Measurements from ENCODE around the gene C1QTNF6. TPM values are rescaled to one million over a fixed set of nuclear protein-coding genes. Genes with fewer than 3 reads are reported as not detected.

C1QTNF6 gene
- 23.7 and 26.2 TPM in 2 replicates for total RNA-seq (2013; cell fraction: nucleolus; rRNA removed)
- total RNA-seq (2014; rRNA removed) (1.1 and 1.3 TPM in 2 replicates), total RNA-seq (2014; rRNA removed; fragmentation: Illumina TruSeq; extraction: Trizol) (1.6 and 1.7 TPM in 2 replicates), total RNA-seq (2021) (2.1 and 2.4 TPM in 2 replicates), polyA plus RNA-seq (2011; rRNA removed) (3.9 and 4.1 TPM in 2 replicates), polyA plus RNA-seq (2014; fragmentation: Illumina TruSeq; extraction: Trizol) (1.1 and 1.5 TPM in 2 replicates), polyA plus RNA-seq (2014; fragmentation: Nextera tagmentation; extraction: Ambion mirVana) (under 1 TPM; 0.16 to 0.18 TPM), polyA plus RNA-seq (2014; rRNA removed) (2.5 and 2.7 TPM in 2 replicates), polyA plus RNA-seq (2016; fragmentation: Nextera tagmentation; extraction: Ambion mirVana) (1 to 10 TPM in 1 of 2 experiments, under 1 TPM in 1; 0.99 to 1.1 TPM), polyA minus RNA-seq (2011; rRNA and poly(A)+ RNA removed) (5.9 and 8.9 TPM in 2 replicates), Bru-seq, nascent RNA (percentile 51 among the genes with signal in this experiment), BruChase-seq, experiment 1, labeled RNA remaining after a 6-hour chase (percentile 50 among the genes with signal in this experiment), BruChase-seq, experiment 2, labeled RNA remaining after a 2-hour chase (percentile 49 among the genes with signal in this experiment)
- polyA plus RNA-seq (2011; ENCODE audit: low read depth), result 2.3 TPM
- 4.7 and 5.2 TPM in 2 replicates for polyA plus RNA-seq (2011; cell fraction: cytosol; rRNA removed)
- polyA plus RNA-seq (2011; cell fraction: nucleus; rRNA removed), result 23.6 and 35.1 TPM in 2 replicates
- polyA plus RNA-seq (2012), result 3.4 and 3.7 TPM in 2 replicates
- polyA minus RNA-seq (2011; cell fraction: cytosol; rRNA and poly(A)+ RNA removed), result 2.8 and 4.1 TPM in 2 replicates
- 14.0 and 16.0 TPM in 2 replicates for polyA minus RNA-seq (2011; cell fraction: nucleus; rRNA and poly(A)+ RNA removed)
- long read RNA-seq, experiment 1, result 0 reads
- long read RNA-seq, experiment 2, result 0 reads

GRCh38 chr22:37187891-37188761, at the start of gene C1QTNF6:
Gene C1QTNF6 (minus strand): TSS chr22:37188247. CDS start chr22:37188213, 34 bp downstream.
- TF ChIP-seq CREM (IDR thresholded peaks at IDR 0.05; ENCODE audit: low read depth) (no peak), NFXL1 (IDR thresholded peaks at IDR 0.05; ENCODE audit: borderline replicate concordance) (no peak), KDM1A (IDR thresholded peaks at IDR 0.05; ENCODE audit: borderline replicate concordance) (no peak), TARDBP (IDR thresholded peaks at IDR 0.05; ENCODE audit: borderline replicate concordance) (no peak), NR2C2 (IDR thresholded peaks at IDR 0.05; ENCODE audit: borderline replicate concordance, control insufficient read depth, insufficient read length, low read depth) (no peak), MTA3 (IDR thresholded peaks at IDR 0.05; ENCODE audit: borderline replicate concordance, low read length) (no peak), ATF2 (IDR thresholded peaks at IDR 0.05; ENCODE audit: low read length) (no peak), CTCF (IDR thresholded peaks at IDR 0.05 in 2 of 3, conservative IDR thresholded peaks at IDR 0.05 in 1 of 3; ENCODE audit: control insufficient read depth in 2 of 3, extremely low read depth in 1 of 3, insufficient read depth in 1 of 3, low read depth in 3 of 3, low read length in 3 of 3) (no peak), NFYB (IDR thresholded peaks at IDR 0.05; ENCODE audit: insufficient read depth, low read depth, low read length) (no peak), SIX5 (IDR thresholded peaks at IDR 0.05; ENCODE audit: low read depth, low read length, severe bottlenecking) (no peak), IRF4 (IDR thresholded peaks at IDR 0.05; ENCODE audit: low read depth, low read length) (no peak), SREBF1 (IDR thresholded peaks at IDR 0.05; ENCODE audit: low read length) (no peak)
- H3K9me3 ChIP-seq (replicated peaks; ENCODE audit: control insufficient read depth, insufficient read depth, low read length), result no peaks in the 10 kb centered on the region; the same call in 2 of the 3 replicates
- in situ Hi-C loops (cut with MboI), result loop anchor here (5.0 kb wide), 1 partner anchor 106 kb away; no protein-coding TSS in a partner anchor
- no peak for DNase-seq (ENCODE audit: low read depth, low spot score)
- no peaks in the 10 kb centered on the region for H3K79me2 ChIP-seq (ENCODE audit: control insufficient read depth, insufficient read depth, low read length)
- CTCF ChIA-PET, result interaction anchor here (0.5 to 1.8 kb wide), 3 partner anchors 23 to 331 kb away, joined by 3 to 5 read pairs (median 3); no protein-coding TSS in a partner anchor
- POLR2A ChIA-PET, result interaction anchor here (1.2 kb wide), 1 partner anchor 11 kb away, joined by 3 read pairs; no protein-coding TSS in a partner anchor
- ATAC-seq, result no peak
- no peak within 1 kb of the TSS for H3K27ac ChIP-seq (ENCODE audit: control insufficient read depth, insufficient read depth)
- H3K4me3 ChIP-seq, result no peak within 1 kb of the TSS
- H3K4me1 ChIP-seq (ENCODE audit: control insufficient read depth, insufficient read depth, low read length), result no peaks in the 10 kb centered on the region
- RAD21 ChIA-PET (ENCODE audit: unreplicated experiment), result no interaction called here
- no peak within 1 kb of the TSS for H3K9ac ChIP-seq (ENCODE audit: control insufficient read depth, insufficient read depth, low read length)
- no peak for FAIRE-seq
- BruUV-seq (replicated peaks), result no TSS peak
- intact Hi-C loops (cut with micrococcal nuclease; ENCODE audit: unreplicated experiment), result no loop called here
- 86% methylated on average over 12 of the region's 17 CpGs for WGBS (ENCODE audit: insufficient coverage, insufficient replicate concordance, low lambda C conversion rate, missing lambda C conversion rate)
- no peaks in the 10 kb centered on the region for H4K20me1 ChIP-seq (ENCODE audit: control insufficient read depth, insufficient read depth)
- H3K36me3 ChIP-seq (ENCODE audit: control insufficient read depth in 2 of 2, insufficient read depth in 2 of 2, low read length in 1 of 2), result no peaks in the 10 kb centered on the region
- no peak within 1 kb of the TSS for H2AFZ ChIP-seq (ENCODE audit: control insufficient read depth, low read depth, low read length)
- SMC1A ChIA-PET (ENCODE audit: uncharacterized antibody, unreplicated experiment), result interaction anchor here (1.0 to 1.9 kb wide), 2 partner anchors 9 to 71 kb away, joined by 3 to 4 read pairs; no protein-coding TSS in a partner anchor
- no peaks in the 10 kb centered on the region for H3K27me3 ChIP-seq (replicated peaks in 1 of 2; ENCODE audit: control insufficient read depth in 2 of 2, insufficient read depth in 2 of 2, low read length in 1 of 2)
- no peak within 1 kb of the TSS for H3K4me2 ChIP-seq (ENCODE audit: control insufficient read depth, insufficient read depth)

Data from GM12878 (cell line).